ENCODE measurements around the gene THAP11. TPM values are rescaled to one million over a fixed set of nuclear protein-coding genes. Genes with fewer than 3 reads are reported as not detected.
A peak's percentile ranks its signal among the peaks of the same experiment; 100 is the strongest.

THAP11 gene
- total and polyA plus RNA-seq, 4 donors, result 22.4 to 39.7 (median 33.1) TPM

DNA sequence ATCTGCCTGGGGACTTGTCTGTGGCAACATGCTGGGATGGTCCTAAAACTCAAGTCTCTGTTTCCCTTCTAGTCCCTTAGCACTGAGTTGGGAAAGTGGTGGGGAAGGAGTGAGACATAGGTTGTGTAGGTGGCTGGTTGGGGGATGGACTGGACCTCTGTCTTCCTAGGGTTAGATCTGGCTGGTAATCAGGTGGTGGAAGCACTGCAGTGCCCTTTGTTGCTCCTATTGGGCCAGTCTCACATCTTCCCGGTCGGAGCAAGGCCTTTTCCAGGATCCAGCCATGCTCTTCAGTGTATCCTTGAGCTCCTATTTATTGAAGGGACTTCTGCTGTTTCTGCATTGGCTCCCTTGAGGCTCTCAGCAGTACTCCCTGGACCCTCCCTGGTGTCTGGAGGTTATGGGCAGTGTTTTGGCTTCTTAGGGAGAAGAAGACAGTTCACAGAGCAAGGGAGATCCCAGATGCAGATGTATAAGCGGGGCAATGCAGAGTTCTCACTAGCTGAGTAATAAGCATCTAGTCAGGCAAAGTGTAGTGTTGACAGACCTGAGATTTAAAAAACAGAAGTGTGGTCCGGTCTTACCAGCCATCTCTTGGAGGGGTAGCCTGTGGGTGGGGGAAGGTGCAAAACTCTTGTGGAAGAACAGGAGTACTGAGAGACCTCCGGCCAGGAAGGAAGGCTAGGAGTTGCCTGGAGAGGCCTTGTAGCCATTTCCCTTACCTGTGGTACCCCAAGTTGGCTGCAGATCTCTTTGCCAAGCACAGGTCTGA lies 3.4 kb downstream of the THAP11 start:
- H3K36me3 ChIP-seq (ENCODE audit: control insufficient read depth, insufficient read depth, low read length), result peaks cover 13% of the 10 kb centered on the region
- no peaks in the 10 kb centered on the region for H3K9me3 ChIP-seq (ENCODE audit: control insufficient read depth, insufficient read depth, low read length)
- WGBS (ENCODE audit: insufficient coverage), result 67% methylated on average over 5 of the region's 5 CpGs
- no peak for DNase-seq (ENCODE audit: low read depth in 4 of 6, low spot score in 6 of 6)
- peak overlapping the region; percentile 74 for H3K4me3 ChIP-seq (ENCODE audit: low read depth, low read length)
- H3K4me1 ChIP-seq (ENCODE audit: control insufficient read depth, insufficient read depth, low read length), result peaks cover 54% of the 10 kb centered on the region
- H3K27ac ChIP-seq (ENCODE audit: low read depth, low read length), result peak overlapping the region; percentile 95
- no peaks in the 10 kb centered on the region for H3K27me3 ChIP-seq (ENCODE audit: control insufficient read depth, insufficient read depth, low read length)

DNA sequence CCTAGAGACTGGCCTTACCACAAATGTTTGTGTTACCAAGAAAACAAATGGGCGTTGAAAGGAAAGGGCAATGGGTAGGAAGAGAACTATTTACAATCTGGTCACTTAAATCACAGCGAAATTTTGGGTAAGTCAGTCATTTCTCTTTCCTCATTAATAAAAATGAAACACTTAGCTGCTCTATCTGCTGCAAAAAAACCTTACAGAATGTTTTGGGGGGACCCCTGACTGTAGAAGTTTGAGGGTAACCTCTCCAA lies 3.9 kb downstream of the THAP11 start:
- no peaks in the 10 kb centered on the region for H3K27me3 ChIP-seq (ENCODE audit: control insufficient read depth, insufficient read depth, low read length)
- H3K4me1 ChIP-seq (ENCODE audit: control insufficient read depth, insufficient read depth, low read length), result peaks cover 54% of the 10 kb centered on the region
- H3K27ac ChIP-seq (ENCODE audit: low read depth, low read length), result peak overlapping the region; percentile 95
- no peaks in the 10 kb centered on the region for H3K9me3 ChIP-seq (ENCODE audit: control insufficient read depth, insufficient read depth, low read length)
- H3K4me3 ChIP-seq (ENCODE audit: low read depth, low read length), result peak overlapping the region; percentile 74
- no CpG with 5 or more reads among the region's 2 CpGs for WGBS (ENCODE audit: insufficient coverage)
- no peak for DNase-seq (ENCODE audit: low read depth in 4 of 6, low spot score in 6 of 6)
- peaks cover 13% of the 10 kb centered on the region for H3K36me3 ChIP-seq (ENCODE audit: control insufficient read depth, insufficient read depth, low read length)

DNA sequence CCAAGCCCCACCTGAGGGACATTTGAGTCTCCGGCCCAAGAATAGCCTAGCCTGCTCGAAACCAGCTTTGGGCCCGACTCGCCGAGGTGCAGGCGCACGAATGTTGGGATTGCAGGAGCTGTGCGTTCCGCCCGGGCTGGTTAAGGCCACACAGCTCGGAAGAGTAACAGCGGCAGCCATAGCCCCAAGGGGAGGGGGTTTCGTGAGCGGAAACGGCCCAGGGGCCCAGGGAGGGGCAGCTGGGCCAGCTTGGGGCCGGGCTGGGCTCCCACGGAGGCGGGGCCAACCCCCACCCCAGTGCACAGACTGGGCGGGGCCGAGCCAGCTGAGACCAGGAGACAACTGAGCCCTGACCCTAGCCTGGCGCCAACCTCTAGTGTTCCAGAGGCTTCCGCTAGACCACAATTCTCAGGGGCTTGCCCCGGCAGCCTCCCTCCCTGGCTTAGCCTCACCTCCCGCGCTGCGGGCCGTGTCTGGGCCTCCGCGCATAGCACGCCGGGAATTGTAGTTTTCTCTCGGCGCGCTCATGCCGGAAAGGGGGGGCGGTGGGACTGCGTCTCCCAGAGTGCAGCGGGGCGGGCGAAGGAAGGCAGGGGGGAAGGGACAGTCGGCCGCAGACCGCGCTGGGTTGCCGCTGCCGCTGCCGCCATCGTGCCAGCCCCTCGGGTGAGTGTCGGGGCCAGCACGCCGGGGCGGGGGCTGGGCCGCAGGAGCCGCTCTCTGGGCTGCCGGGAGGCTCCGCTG lies 4.4 kb downstream of the THAP11 start, which contains the start of gene NUTF2:
Gene NUTF2 (plus strand): TSS at position 614 of the 744 bp plus-strand sequence. CDS start 18,198 bp downstream, outside the sequence.
- no peaks in the 10 kb centered on the region for H3K27me3 ChIP-seq (ENCODE audit: control insufficient read depth, insufficient read depth, low read length)
- H3K36me3 ChIP-seq (ENCODE audit: control insufficient read depth, insufficient read depth, low read length), result peaks cover 13% of the 10 kb centered on the region
- H3K4me3 ChIP-seq (ENCODE audit: low read depth, low read length), result peak within 1 kb of the TSS; percentile 74
- no peaks in the 10 kb centered on the region for H3K9me3 ChIP-seq (ENCODE audit: control insufficient read depth, insufficient read depth, low read length)
- WGBS (ENCODE audit: insufficient coverage), result under 1% methylated on average over 57 of the region's 57 CpGs
- H3K27ac ChIP-seq (ENCODE audit: low read depth, low read length), result peak within 1 kb of the TSS; percentile 95
- DNase-seq (ENCODE audit: low read depth in 4 of 6, low spot score in 6 of 6), result peak; percentile 90 to 99 (median 94)
- peaks cover 50% of the 10 kb centered on the region for H3K4me1 ChIP-seq (ENCODE audit: control insufficient read depth, insufficient read depth, low read length)

DNA sequence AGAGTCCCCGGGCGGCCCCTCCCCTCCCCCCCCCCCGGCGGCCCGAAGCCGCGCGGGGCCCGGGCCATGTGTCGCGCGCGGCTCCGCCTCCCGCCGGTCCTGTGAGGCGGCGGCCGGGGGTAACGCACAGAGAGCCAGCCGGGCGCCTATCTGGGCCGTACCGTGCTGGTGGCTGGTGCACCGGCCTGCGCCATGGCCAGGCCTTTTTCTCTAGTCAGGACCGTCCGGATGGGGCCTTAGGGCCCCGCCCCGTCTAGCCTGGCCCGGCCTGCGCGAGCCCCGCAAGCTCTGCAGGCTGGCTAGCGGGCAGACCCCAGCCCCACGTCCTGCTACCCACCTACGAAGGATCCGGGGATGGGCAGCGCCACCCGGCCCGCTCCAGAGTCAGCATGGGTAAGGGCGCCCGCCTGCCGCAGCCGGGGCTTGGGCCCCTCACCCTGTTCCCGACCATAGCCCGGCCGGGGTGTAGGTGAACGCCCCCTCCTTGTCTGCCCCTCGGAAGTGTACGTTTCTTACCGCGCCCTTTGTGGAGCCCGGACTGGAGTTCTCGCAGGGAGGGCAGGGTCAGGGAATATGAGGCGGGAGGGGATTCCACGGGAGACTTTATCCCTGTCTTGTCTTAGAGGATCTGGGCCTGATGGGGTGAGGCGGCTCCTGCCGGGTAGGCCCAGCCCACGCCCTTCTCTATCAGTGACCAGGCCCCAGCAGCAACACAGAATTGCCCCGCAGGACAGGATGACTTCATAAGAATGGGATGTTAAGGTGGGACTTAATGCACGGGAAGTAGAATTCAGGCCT lies 5.1 kb downstream of the THAP11 start, which contains the start of gene CENPT:
Gene CENPT (minus strand): TSS at position 630 of the 798 bp plus-strand sequence. CDS start 13,834 bp downstream, outside the sequence.
- H3K27ac ChIP-seq (ENCODE audit: low read depth, low read length), result peak within 1 kb of the TSS; percentile 95
- WGBS (ENCODE audit: insufficient coverage), result under 1% methylated on average over 47 of the region's 62 CpGs
- peak within 1 kb of the TSS; percentile 74 for H3K4me3 ChIP-seq (ENCODE audit: low read depth, low read length)
- peak in 2 of 6 donors; percentile 3 to 31 for DNase-seq (ENCODE audit: low read depth in 4 of 6, low spot score in 6 of 6)
- H3K4me1 ChIP-seq (ENCODE audit: control insufficient read depth, insufficient read depth, low read length), result peaks cover 47% of the 10 kb centered on the region
- H3K36me3 ChIP-seq (ENCODE audit: control insufficient read depth, insufficient read depth, low read length), result peaks cover 13% of the 10 kb centered on the region
- no peaks in the 10 kb centered on the region for H3K27me3 ChIP-seq (ENCODE audit: control insufficient read depth, insufficient read depth, low read length)
- H3K9me3 ChIP-seq (ENCODE audit: control insufficient read depth, insufficient read depth, low read length), result no peaks in the 10 kb centered on the region

DNA sequence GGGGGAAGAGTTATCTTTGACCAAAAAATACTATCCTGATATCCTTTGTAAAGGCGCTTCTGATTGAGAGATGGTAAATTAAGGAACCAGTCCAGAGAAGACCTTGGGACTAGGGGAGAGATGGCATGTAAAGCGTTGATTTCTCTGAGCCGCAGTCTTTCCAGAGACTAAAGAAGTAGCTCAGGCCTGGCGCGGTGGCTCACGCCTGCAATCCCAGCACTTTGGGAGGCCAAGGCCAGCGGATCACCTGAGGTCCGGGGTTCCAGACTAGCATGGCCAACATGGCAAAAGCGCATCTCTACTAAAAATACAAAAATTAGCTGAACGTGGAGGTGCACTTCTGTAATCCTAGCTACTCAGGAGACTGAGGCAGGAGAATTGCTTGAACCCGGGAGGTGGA lies 6.0 kb downstream of the THAP11 start:
- Histone ChIP-seq H3K27ac (ENCODE audit: low read depth, low read length) (no peak overlapping the region), H3K4me1 (ENCODE audit: control insufficient read depth, insufficient read depth, low read length) (peaks cover 42% of the 10 kb centered on the region), H3K4me3 (ENCODE audit: low read depth, low read length) (peak overlapping the region; percentile 74), H3K27me3 (ENCODE audit: control insufficient read depth, insufficient read depth, low read length) (no peaks in the 10 kb centered on the region), H3K36me3 (ENCODE audit: control insufficient read depth, insufficient read depth, low read length) (peaks cover 13% of the 10 kb centered on the region), H3K9me3 (ENCODE audit: control insufficient read depth, insufficient read depth, low read length) (no peaks in the 10 kb centered on the region)
- no peak for DNase-seq (ENCODE audit: low read depth in 4 of 6, low spot score in 6 of 6)
- WGBS (ENCODE audit: insufficient coverage), result 95% methylated on average over 5 of the region's 11 CpGs

DNA sequence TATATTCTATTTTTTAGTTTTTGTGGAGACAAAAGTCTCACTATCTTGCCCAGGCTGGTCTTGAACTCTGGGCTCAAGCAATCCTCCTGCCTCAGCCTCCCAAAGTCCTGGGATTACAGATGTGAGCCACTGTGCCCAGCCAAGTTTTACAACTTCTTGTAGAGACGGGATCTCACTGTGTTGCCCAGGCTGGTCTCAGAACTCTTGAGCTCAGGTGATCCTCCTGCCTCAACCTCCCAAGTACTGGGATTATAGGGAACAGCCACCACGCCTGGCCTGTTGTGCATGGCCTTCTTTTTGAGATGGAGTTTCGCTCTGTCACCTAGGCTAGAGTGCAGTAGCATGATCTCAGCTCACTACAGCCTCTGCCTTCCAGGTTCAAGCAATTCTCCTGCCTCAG lies 11.6 kb downstream of the THAP11 start:
- Histone ChIP-seq H3K9me3 (ENCODE audit: control insufficient read depth, insufficient read depth, low read length) (no peaks in the 10 kb centered on the region), H3K4me3 (ENCODE audit: low read depth, low read length) (no peak overlapping the region), H3K4me1 (ENCODE audit: control insufficient read depth, insufficient read depth, low read length) (peaks cover 13% of the 10 kb centered on the region), H3K27ac (ENCODE audit: low read depth, low read length) (no peak overlapping the region), H3K36me3 (ENCODE audit: control insufficient read depth, insufficient read depth, low read length) (peaks cover 24% of the 10 kb centered on the region), H3K27me3 (ENCODE audit: control insufficient read depth, insufficient read depth, low read length) (no peaks in the 10 kb centered on the region)
- DNase-seq (ENCODE audit: low read depth in 4 of 6, low spot score in 6 of 6), result no peak
- WGBS (ENCODE audit: insufficient coverage), result 100% methylated on average over 3 of the region's 3 CpGs

DNA sequence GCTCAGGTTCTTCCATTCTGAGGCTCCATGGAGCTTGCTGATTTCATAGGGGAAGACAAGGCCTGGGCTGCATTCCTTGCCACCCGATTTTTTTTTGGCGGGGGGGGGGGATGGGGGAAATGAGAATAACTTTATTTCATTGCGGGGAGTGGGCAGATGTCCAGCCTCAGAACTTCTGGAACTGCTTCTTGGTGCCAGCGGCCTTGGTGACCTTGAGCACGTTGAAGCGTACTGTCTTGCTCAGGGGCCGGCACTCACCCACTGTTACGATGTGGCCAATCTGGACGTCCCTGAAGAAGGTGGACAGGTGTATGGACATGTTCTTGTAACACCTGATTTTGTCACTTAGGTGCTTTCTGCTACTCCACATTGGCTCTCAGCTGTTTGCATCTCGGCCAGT lies 13.7 kb downstream of the THAP11 start:
- Histone ChIP-seq H3K4me1 (ENCODE audit: control insufficient read depth, insufficient read depth, low read length) (peaks cover 13% of the 10 kb centered on the region), H3K27me3 (ENCODE audit: control insufficient read depth, insufficient read depth, low read length) (no peaks in the 10 kb centered on the region), H3K36me3 (ENCODE audit: control insufficient read depth, insufficient read depth, low read length) (peaks cover 17% of the 10 kb centered on the region), H3K4me3 (ENCODE audit: low read depth, low read length) (no peak overlapping the region), H3K9me3 (ENCODE audit: control insufficient read depth, insufficient read depth, low read length) (no peaks in the 10 kb centered on the region), H3K27ac (ENCODE audit: low read depth, low read length) (no peak overlapping the region)
- 90% methylated on average over 6 of the region's 10 CpGs for WGBS (ENCODE audit: insufficient coverage)
- no peak for DNase-seq (ENCODE audit: low read depth in 4 of 6, low spot score in 6 of 6)

DNA sequence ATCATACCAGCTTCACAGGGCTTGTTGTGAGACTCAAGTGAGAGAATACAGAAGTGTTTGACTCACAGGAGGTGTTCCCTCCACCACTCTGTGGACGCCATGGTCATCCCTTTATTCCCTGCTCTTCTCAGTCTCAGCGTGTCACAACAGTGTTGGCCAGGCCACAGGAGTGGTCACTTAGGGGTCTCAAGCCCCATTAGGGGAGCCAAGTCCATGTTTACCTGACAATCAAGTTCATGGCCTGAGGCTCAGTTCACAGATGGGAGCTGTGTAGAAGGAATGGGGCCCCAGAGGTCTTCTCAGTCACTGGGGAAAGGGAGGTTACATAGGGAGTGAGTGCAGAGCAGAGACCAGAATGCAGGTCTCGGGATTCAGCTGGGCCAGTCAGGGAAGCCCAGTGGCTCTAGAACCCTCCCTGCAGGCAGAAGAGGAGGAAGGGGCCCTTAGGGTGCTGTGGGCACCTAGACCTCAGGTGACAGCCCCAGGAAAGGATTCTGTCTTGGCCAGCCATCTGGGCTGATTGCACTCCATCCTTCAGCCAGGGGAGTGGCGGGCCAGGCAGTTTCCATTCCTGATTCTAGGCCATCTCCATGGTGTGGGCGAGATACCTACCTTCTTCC lies 14.9 kb downstream of the THAP11 start:
- no peaks in the 10 kb centered on the region for H3K27me3 ChIP-seq (ENCODE audit: control insufficient read depth, insufficient read depth, low read length)
- no peaks in the 10 kb centered on the region for H3K9me3 ChIP-seq (ENCODE audit: control insufficient read depth, insufficient read depth, low read length)
- H3K27ac ChIP-seq (ENCODE audit: low read depth, low read length), result no peak overlapping the region
- 87% methylated on average over 5 of the region's 5 CpGs for WGBS (ENCODE audit: insufficient coverage)
- H3K4me1 ChIP-seq (ENCODE audit: control insufficient read depth, insufficient read depth, low read length), result peaks cover 13% of the 10 kb centered on the region
- H3K36me3 ChIP-seq (ENCODE audit: control insufficient read depth, insufficient read depth, low read length), result peaks cover 20% of the 10 kb centered on the region
- DNase-seq (ENCODE audit: low read depth in 4 of 6, low spot score in 6 of 6), result no peak
- H3K4me3 ChIP-seq (ENCODE audit: low read depth, low read length), result no peak overlapping the region

DNA sequence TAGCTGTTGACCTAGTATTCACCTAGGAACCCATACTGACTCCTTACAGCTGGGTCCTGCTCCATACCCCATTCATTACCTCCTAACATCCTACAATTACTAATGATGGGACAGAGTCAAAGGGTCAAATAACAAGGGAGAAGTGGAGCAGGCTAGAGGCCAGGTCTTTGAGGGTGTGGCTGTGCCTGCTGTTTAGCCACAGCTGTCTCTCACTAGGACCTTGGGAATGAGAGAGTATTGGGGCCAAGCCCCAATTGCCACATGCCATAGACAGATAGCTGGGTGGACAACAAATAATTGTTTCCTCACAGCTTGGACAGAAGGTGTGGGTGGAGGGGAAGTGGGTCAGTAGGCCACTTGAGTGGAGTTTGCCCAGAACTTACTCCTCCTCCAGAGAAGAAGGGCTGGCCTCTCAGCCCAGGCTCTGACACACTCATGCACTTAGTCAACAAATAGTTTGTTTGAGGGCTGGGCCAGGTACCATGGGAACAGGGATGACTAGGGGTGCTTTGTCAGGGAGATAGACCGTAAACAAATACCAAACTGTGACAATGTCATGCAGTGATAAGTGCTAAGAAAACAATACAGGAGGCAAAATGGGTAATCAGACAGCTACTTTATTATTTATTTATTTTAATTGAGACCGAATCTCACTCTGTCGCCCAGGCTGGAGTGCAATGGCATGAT lies 15.6 kb downstream of the THAP11 start:
- no peaks in the 10 kb centered on the region for H3K9me3 ChIP-seq (ENCODE audit: control insufficient read depth, insufficient read depth, low read length)
- peak in 1 of 6 donors; percentile 21 for DNase-seq (ENCODE audit: low read depth in 4 of 6, low spot score in 6 of 6)
- WGBS (ENCODE audit: insufficient coverage), result no CpG with 5 or more reads among the region's 3 CpGs
- H3K4me3 ChIP-seq (ENCODE audit: low read depth, low read length), result no peak overlapping the region
- H3K4me1 ChIP-seq (ENCODE audit: control insufficient read depth, insufficient read depth, low read length), result peaks cover 13% of the 10 kb centered on the region
- H3K36me3 ChIP-seq (ENCODE audit: control insufficient read depth, insufficient read depth, low read length), result peaks cover 21% of the 10 kb centered on the region
- H3K27ac ChIP-seq (ENCODE audit: low read depth, low read length), result no peak overlapping the region
- H3K27me3 ChIP-seq (ENCODE audit: control insufficient read depth, insufficient read depth, low read length), result no peaks in the 10 kb centered on the region

Measured in spinal cord (tissue), 10 donors.